ENCODE data around the gene ARHGAP11B.
"Not testable (repeated sequence)": the region's sequence is repeated elsewhere in the genome, so short reads cannot be mapped to it uniquely, and the experiment has no call there.

ARHGAP11B gene

DNA sequence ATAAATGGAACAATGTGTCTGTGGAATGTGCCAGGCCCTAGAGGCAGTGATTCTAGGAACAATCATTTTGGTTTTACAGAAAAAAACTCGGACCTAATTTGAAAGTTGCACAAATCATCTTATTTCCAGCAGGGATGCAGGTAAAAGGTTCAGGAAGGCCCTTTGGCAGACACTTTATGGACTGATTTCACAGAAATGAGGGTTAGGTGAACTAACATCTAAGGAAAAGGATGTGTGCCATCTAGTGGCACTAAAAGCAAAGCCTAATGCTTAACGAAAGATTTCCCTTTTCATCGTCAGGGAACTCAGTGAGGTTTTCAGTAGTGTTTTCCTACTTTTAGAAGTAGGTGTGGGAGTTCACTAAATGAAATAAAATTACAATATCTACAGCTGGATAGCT lies 4.6 kb upstream of the ARHGAP11B start:
- H3K4me2 ChIP-seq; H3K4me1 ChIP-seq (replicated peaks; ENCODE audit: insufficient read depth); POLR2A ChIA-PET (ENCODE audit: unreplicated experiment); CTCF ChIA-PET; H3K36me3 ChIP-seq (ENCODE audit: low read depth); H3K9me3 ChIP-seq (ENCODE audit: insufficient read depth, low read depth); H3K79me2 ChIP-seq (ENCODE audit: low read depth); DNase-seq; intact Hi-C loops (cut with micrococcal nuclease; ENCODE audit: unreplicated experiment); H2AFZ ChIP-seq; H4K20me1 ChIP-seq (ENCODE audit: insufficient read depth); H3K27ac ChIP-seq; H3K9me2 ChIP-seq (ENCODE audit: insufficient read depth); H3F3A ChIP-seq (ENCODE audit: insufficient read depth, low read depth); H3K27me3 ChIP-seq (ENCODE audit: insufficient read depth, low read depth); H3K4me3 ChIP-seq; BruUV-seq (replicated peaks): not testable (repeated sequence)
- TF ChIP-seq, protein P1, sequence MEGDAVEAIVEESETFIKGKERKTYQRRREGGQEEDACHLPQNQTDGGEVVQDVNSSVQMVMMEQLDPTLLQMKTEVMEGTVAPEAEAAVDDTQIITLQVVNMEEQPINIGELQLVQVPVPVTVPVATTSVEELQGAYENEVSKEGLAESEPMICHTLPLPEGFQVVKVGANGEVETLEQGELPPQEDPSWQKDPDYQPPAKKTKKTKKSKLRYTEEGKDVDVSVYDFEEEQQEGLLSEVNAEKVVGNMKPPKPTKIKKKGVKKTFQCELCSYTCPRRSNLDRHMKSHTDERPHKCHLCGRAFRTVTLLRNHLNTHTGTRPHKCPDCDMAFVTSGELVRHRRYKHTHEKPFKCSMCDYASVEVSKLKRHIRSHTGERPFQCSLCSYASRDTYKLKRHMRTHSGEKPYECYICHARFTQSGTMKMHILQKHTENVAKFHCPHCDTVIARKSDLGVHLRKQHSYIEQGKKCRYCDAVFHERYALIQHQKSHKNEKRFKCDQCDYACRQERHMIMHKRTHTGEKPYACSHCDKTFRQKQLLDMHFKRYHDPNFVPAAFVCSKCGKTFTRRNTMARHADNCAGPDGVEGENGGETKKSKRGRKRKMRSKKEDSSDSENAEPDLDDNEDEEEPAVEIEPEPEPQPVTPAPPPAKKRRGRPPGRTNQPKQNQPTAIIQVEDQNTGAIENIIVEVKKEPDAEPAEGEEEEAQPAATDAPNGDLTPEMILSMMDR (conservative IDR thresholded peaks at IDR 0.05) = peak; percentile 23; the same call in 1 of the 2 replicates

GRCh38 chr15:30626194-30626565 lies 252 bp downstream of the ARHGAP11B start:
- H3K9me2 ChIP-seq (ENCODE audit: insufficient read depth); H3F3A ChIP-seq (ENCODE audit: insufficient read depth, low read depth); BruUV-seq (replicated peaks); H3K27me3 ChIP-seq (ENCODE audit: insufficient read depth, low read depth); H4K20me1 ChIP-seq (ENCODE audit: insufficient read depth); CTCF ChIA-PET; DNase-seq; intact Hi-C loops (cut with micrococcal nuclease; ENCODE audit: unreplicated experiment); POLR2A ChIA-PET (ENCODE audit: unreplicated experiment); H3K36me3 ChIP-seq (ENCODE audit: low read depth); H3K9me3 ChIP-seq (ENCODE audit: insufficient read depth, low read depth): not testable (repeated sequence)
- Histone ChIP-seq H3K79me2 (ENCODE audit: low read depth) (peaks cover 43% of the 10 kb centered on the region), H2AFZ (peak overlapping the region; percentile 85), H3K4me1 (replicated peaks; ENCODE audit: insufficient read depth) (peaks cover 13% of the 10 kb centered on the region; the same call in 1 of the 2 replicates), H3K27ac (peak overlapping the region; percentile 64), H3K4me3 (peak overlapping the region; percentile 91), H3K4me2 (peak overlapping the region; percentile 82)

GRCh38 chr15:30626632-30627031 lies 704 bp downstream of the ARHGAP11B start:
- intact Hi-C loops (cut with micrococcal nuclease; ENCODE audit: unreplicated experiment); CTCF ChIA-PET; H4K20me1 ChIP-seq (ENCODE audit: insufficient read depth); POLR2A ChIA-PET (ENCODE audit: unreplicated experiment); H3K36me3 ChIP-seq (ENCODE audit: low read depth); BruUV-seq (replicated peaks); H3K9me2 ChIP-seq (ENCODE audit: insufficient read depth); H3K9me3 ChIP-seq (ENCODE audit: insufficient read depth, low read depth); H3F3A ChIP-seq (ENCODE audit: insufficient read depth, low read depth); H3K27me3 ChIP-seq (ENCODE audit: insufficient read depth, low read depth): not testable (repeated sequence)
- Histone ChIP-seq H2AFZ (peak overlapping the region; percentile 85; the same call in 1 of the 2 replicates), H3K79me2 (ENCODE audit: low read depth) (peaks cover 43% of the 10 kb centered on the region), H3K27ac (peak overlapping the region; percentile 64), H3K4me3 (peak overlapping the region; percentile 91), H3K4me2 (peak overlapping the region; percentile 82), H3K4me1 (replicated peaks; ENCODE audit: insufficient read depth) (peaks cover 13% of the 10 kb centered on the region; the same call in 1 of the 2 replicates)
- DNase-seq = peak in 1 of 2 experiments; percentile 24

- Histone ChIP-seq H3K4me2 (no peak overlapping the region), H3K4me3 (no peak overlapping the region), H2AFZ (no peak overlapping the region), H3K27ac (no peak overlapping the region), H3K36me3 (ENCODE audit: low read depth) (no peaks in the 10 kb centered on the region), H3K27me3 (ENCODE audit: insufficient read depth, low read depth) (no peaks in the 10 kb centered on the region), H3K79me2 (ENCODE audit: low read depth) (no peaks in the 10 kb centered on the region), H4K20me1 (ENCODE audit: insufficient read depth) (no peaks in the 10 kb centered on the region), H3K9me2 (ENCODE audit: insufficient read depth) (no peaks in the 10 kb centered on the region), H3K4me1 (replicated peaks; ENCODE audit: insufficient read depth) (no peaks in the 10 kb centered on the region), H3K9me3 (ENCODE audit: insufficient read depth, low read depth) (no peaks in the 10 kb centered on the region), H3F3A (ENCODE audit: insufficient read depth, low read depth) (no peaks in the 10 kb centered on the region)
- no peak for DNase-seq
- TF ChIP-seq, protein P1 (conservative IDR thresholded peaks at IDR 0.05) = no peak
- TF ChIP-seq EZH2 (IDR thresholded peaks at IDR 0.05; ENCODE audit: low read depth) = no peak
- BruUV-seq (replicated peaks) = no TSS peak
- ChIA-PET CTCF (no interaction called here), POLR2A (ENCODE audit: unreplicated experiment) (no interaction called here)
- intact Hi-C loops (cut with micrococcal nuclease; ENCODE audit: unreplicated experiment) = no loop called here
Measured at GRCh38 chr15:30650012-30650929, 24.3 kb downstream of the ARHGAP11B start.
